ENCODE measurements around the gene UBE2V1.

The UBE2V1 gene

DNA sequence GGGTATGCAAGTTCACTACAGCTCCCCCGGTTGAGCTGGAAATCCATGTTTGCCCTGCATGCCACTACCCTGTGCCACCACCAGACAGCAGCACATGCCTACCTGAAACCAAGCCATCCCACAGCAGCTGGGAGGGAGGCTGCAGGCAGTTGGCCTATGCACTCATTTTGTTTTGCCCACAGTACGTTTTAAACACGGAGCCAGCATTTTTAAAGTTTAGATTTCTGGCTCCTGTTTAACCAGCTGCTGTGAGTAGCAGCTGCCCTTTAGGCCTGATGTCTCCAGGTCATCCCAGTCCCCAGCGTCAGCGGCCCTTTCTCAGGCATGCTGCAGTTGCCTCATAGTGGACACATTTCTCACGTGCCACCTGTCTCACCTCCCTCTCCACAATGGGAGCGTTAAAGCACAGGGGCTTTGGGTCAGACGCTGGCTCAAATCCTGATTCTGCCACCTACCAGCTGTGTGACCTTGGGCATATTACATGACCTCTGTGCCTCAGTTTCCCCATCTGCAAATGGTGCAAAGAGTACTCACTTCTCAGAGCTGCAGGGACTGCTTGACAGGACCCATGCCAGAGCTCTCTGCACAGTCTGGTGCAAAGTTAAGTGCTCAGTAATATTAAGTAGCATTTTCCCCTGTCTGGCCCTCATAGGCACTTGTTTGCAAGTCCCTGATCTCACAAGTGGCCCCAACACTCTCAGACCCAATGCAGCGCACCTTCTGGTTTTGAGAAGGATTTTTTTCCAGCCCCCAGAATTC lies 8.2 kb upstream of the UBE2V1 start:
- TF ChIP-seq, protein P1, sequence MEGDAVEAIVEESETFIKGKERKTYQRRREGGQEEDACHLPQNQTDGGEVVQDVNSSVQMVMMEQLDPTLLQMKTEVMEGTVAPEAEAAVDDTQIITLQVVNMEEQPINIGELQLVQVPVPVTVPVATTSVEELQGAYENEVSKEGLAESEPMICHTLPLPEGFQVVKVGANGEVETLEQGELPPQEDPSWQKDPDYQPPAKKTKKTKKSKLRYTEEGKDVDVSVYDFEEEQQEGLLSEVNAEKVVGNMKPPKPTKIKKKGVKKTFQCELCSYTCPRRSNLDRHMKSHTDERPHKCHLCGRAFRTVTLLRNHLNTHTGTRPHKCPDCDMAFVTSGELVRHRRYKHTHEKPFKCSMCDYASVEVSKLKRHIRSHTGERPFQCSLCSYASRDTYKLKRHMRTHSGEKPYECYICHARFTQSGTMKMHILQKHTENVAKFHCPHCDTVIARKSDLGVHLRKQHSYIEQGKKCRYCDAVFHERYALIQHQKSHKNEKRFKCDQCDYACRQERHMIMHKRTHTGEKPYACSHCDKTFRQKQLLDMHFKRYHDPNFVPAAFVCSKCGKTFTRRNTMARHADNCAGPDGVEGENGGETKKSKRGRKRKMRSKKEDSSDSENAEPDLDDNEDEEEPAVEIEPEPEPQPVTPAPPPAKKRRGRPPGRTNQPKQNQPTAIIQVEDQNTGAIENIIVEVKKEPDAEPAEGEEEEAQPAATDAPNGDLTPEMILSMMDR (IDR thresholded peaks at IDR 0.05; ENCODE audit: low read depth, low read length) = peak; percentile 89
- no peak overlapping the region for H3K4me3 ChIP-seq (ENCODE audit: low read depth, low read length)

DNA sequence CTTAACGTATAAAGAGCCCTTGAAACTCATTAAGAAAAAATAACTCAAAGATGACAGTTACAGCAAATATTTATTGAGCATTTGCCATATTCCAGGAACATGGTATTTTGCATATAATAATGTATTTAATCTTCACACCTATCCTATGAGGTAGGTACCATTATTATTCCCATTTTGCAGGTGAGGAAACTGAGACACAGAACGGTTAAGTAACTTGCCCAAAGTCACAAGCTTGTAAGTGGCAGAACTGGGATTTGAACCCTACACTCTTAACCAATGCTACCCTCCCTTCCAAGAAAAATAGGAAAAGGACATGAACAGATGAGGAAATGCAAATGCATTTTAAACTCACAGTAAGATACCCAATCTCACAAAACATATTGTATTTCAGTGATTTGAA lies 5.3 kb upstream of the UBE2V1 start:
- TF ChIP-seq, protein P1 (IDR thresholded peaks at IDR 0.05; ENCODE audit: low read depth, low read length) = no peak
- no peak overlapping the region for H3K4me3 ChIP-seq (ENCODE audit: low read depth, low read length)

DNA sequence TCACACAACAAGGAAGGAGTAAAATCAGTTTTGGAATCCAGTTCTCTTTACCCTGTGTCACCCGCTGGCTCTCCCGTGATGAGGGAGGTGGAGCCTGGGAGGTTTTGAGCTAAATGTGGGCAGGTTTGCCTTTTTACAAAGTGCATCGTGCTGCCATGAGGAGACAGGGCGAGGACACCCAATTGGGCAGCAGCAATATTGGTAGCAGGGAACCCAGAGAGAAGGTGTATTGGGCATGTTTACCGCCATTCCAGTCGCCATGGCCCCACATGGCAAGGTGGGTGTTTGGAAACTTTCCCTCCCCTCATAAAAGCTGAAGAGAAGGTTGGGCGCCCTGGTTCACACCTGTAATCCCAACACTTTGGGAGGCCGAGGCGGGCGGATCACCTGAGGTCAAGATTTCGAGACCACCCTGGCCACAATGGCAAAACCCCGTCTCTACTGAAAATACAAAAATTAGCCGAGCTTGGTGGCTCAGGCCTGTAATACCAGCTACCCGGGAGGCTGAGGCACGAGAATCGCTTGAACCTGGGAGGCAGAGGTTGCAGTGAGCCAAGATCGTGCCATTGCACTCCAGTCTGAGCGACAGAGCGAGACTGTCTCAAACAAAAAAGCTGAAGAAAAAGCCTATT lies 3.5 kb upstream of the UBE2V1 start:
- H3K4me3 ChIP-seq (ENCODE audit: low read depth, low read length) = peak overlapping the region; percentile 59
- TF ChIP-seq, protein P1 (IDR thresholded peaks at IDR 0.05; ENCODE audit: low read depth, low read length) = no peak

DNA sequence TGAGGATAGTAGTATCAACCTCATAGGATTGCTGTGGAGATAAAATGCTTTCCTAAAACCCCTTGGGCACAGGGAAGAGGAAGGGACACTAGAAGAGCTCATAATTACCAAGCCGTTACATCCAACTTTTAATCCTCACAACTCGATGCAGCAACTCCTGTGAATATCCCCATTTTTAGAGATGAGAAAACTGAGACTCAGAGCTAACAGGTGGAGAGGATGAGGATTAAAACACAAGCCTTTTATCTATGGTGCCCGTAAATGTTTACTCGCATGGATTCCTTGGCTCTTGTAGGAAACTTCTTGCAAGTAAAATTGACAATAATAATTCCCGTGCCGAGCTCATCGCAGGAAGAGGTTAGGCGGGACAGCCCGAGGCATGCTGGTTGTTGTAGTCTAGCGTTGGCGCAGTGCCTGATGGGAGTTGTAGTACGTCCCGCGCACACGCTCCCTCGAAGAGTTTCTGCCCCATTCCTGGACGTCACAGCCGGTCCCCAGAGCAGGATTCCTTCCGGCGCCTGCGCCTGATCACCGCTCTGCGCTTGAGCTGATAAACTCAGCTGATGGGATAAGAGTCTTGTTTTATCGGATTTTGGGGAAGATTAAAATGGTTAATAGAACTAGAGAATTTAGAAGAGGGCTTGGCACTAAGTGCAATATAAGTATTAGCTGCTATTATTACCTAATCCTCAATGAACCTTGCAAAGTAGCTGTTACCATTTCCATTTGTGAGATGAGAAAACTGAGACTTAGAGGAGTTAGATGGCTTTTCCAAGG lies 2.8 kb upstream of the UBE2V1 start:
- TF ChIP-seq, protein P1 (IDR thresholded peaks at IDR 0.05; ENCODE audit: low read depth, low read length) = no peak
- peak overlapping the region; percentile 59 for H3K4me3 ChIP-seq (ENCODE audit: low read depth, low read length)

DNA sequence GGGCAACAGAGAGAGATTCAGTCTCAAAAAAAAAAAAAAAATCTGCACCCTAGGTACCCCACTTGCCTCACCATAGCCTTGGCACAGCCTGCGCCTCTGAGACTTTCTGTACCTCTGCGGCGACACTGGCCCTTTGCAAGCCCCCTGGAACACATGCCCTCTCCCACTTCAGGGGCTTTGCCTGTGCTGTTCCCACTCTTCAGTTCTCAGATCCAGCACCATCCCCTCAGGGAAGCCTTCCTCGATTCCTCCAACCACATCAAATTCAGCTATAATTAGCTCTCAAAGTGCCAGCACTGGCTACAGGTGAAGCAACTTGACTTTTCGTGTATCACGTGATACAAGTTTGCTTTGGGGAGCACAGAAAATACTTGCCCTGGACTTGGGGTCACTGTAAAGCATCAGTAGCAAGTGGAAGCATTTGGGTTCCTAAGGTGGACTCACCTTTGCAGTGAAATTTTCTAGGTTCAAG lies 2.1 kb upstream of the UBE2V1 start:
- peak overlapping the region; percentile 59 for H3K4me3 ChIP-seq (ENCODE audit: low read depth, low read length)
- TF ChIP-seq, protein P1 (IDR thresholded peaks at IDR 0.05; ENCODE audit: low read depth, low read length) = no peak

DNA sequence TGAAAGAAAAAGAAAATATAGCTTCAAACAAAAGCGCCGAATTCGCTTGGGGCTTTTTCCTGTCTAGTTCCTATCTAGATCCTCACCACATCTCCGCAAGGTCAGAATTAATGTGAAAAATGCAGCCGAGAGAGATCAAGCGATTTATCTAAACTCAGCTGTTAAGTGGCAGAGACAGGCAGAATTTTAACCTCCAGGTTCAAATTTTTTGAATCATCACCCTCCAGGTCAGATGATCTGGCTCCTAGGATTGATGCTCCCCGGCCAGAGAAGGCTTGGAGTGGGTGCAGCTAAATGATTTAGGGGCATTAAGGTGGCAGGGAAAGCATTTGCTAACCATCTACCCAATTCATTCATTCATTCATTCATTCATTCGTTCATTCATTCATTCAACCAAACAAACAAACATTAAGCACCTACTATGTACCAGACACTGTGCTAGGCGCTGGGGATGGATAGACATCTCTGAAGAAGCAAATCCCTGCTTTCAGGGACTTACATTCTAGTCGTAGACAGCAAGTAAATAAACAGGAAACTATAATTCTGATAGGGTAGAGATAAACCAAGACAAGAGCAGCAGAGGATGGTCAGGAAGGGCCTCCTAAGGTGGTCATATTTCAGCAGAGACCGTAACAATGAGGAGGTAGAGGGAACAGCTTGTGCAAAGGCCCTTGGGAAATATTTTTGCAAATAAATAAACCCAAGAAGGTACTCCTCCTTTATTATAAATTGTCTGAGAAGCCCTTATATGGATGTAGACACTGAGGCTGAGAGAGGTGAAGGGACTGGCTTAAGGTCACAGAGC lies 672 bp upstream of the UBE2V1 start:
- H3K4me3 ChIP-seq (ENCODE audit: low read depth, low read length) = peak overlapping the region; percentile 97
- TF ChIP-seq, protein P1 (IDR thresholded peaks at IDR 0.05; ENCODE audit: low read depth, low read length) = no peak
